Hepatocyte (in vitro differentiated cells): Measurements from ENCODE around the gene PRKAR1A. TPM values are rescaled to one million over a fixed set of nuclear protein-coding genes. Genes with fewer than 3 reads are reported as not detected.
"Not testable (repeated sequence)": the region's sequence is repeated elsewhere in the genome, so short reads cannot be mapped to it uniquely, and the experiment has no call there.

Source experiments
- DNase-seq: peaks from one replicate; pipeline ENCODE4 v3.0.0-alpha.2; 2016; ENCODE audit warnings: low spot score
- H2AFZ ChIP-seq: fragments of 200-600 bp; sonication (generic); 2 replicates; pipeline ENCODE4 v1.6.0; 2016; ENCODE audit warnings: antibody characterized with exemption, mild to moderate bottlenecking
- H3K27ac ChIP-seq: fragments of 200-600 bp; sonication (generic); 2 replicates; pipeline ENCODE4 v1.5.1; 2016; ENCODE audit warnings: mild to moderate bottlenecking
- H3K27me3 ChIP-seq: fragments of 200-600 bp; sonication (generic); 2 replicates; pipeline ENCODE4 v1.6.1; 2016
- H3K36me3 ChIP-seq: fragments of 200-600 bp; sonication (generic); replicated peaks from 2 replicates; pipeline ENCODE4 v1.5.1; 2016; ENCODE audit warnings: low read depth; ENCODE audit not compliant: insufficient read depth
- H3K4me1 ChIP-seq: fragments of 200-600 bp; sonication (generic); 2 replicates; pipeline ENCODE4 v1.5.1; 2016; ENCODE audit warnings: mild to moderate bottlenecking, moderate library complexity; ENCODE audit not compliant: insufficient read depth
- H3K4me2 ChIP-seq: fragments of 200-600 bp; sonication (generic); 2 replicates; pipeline ENCODE4 v1.6.0; 2016
- H3K4me3 ChIP-seq: fragments of 200-600 bp; sonication (generic); 2 replicates; pipeline ENCODE4 v1.5.1; 2016; ENCODE audit warnings: mild to moderate bottlenecking
- H3K79me2 ChIP-seq: fragments of 200-600 bp; sonication (generic); 2 replicates; pipeline ENCODE4 v1.6.0; 2017; ENCODE audit warnings: mild to moderate bottlenecking
- H3K9me2 ChIP-seq: fragments of 200-600 bp; sonication (generic); replicated peaks from 2 replicates; pipeline ENCODE4 v1.6.0; 2017; ENCODE audit warnings: mild to moderate bottlenecking; ENCODE audit not compliant: insufficient read depth
- H3K9me3 ChIP-seq: fragments of 200-600 bp; sonication (generic); 2 replicates; pipeline ENCODE4 v1.5.1; 2016; ENCODE audit warnings: low read depth, mild to moderate bottlenecking
- H4K20me1 ChIP-seq: fragments of 200-600 bp; sonication (generic); 2 replicates; pipeline ENCODE4 v1.6.0; 2016; ENCODE audit warnings: mild to moderate bottlenecking; ENCODE audit not compliant: insufficient read depth, poor library complexity, severe bottlenecking
- EZH2 ChIP-seq: fragments of 200-600 bp; sonication (generic); IDR thresholded peaks from 2 replicates; pipeline ENCODE4 v1.6.1; 2016; ENCODE audit warnings: antibody characterized with exemption, mild to moderate bottlenecking, borderline replicate concordance
- EZH2phosphoT487 ChIP-seq: fragments of 200-600 bp; sonication (generic); IDR thresholded peaks from one replicate; pipeline ENCODE4 v1.6.1; 2018; ENCODE audit warnings: antibody characterized with exemption, mild to moderate bottlenecking, low read depth, moderate library complexity; ENCODE audit not compliant: unreplicated experiment, severe bottlenecking
- WGBS: methylation state at CpG from one replicate; pipeline ENCODE4 v1.1.6; 2016; ENCODE audit warnings: low lambda C conversion rate; ENCODE audit errors: missing lambda C conversion rate; 5-methylcytosine and 5-hydroxymethylcytosine counted together
- polyA plus RNA-seq: library from polyadenylated mRNA; unstranded; fragments of >200 nt; fragmentation: Nextera tagmentation; extraction: Ambion mirVana; gene quantifications from 2 replicates; pipeline ENCODE4 v1.2.1, GENCODE V29; 2016
- total RNA-seq: library from RNA; depleted of rRNA; stranded (reverse); fragments of >200 nt; gene quantifications from 2 replicates; pipeline ENCODE4 v1.2.3, GENCODE V29; 2014
- TF ChIP-seq, protein P1 (sequence below): fragments of 200-600 bp; sonication (generic); IDR thresholded peaks from 2 replicates; pipeline ENCODE4 v1.5.1; 2016; ENCODE audit warnings: antibody characterized with exemption, mild to moderate bottlenecking; ENCODE audit not compliant: poor library complexity

The PRKAR1A gene
- total and polyA plus RNA-seq, 2 experiments from 2014 or later: 182 to 253 TPM

DNA sequence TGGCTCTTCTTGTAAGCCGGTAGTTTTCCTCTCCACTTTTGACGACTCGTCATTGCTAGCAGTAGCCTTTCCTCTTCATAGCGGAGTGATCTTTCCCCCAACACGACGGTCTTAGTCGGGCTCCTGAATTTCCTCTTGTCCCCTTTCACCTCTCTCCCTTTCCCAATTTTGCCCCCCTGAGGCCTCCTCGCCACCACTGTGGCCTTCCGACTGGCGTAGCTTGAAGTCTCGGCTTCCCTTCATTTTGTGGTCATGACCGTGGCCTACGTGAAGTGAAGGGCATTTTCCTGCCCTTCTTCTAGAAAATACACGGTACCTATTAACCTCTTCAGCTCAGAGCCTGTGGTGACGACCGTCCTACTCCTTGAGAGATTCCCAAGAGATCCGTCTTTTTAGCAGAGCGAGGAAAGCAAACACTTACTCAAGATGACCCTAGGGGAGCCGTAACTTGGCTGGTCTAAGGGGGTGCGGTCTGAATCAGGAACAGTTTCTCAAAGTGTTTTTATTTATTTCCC is 787 bp downstream of the PRKAR1A start:
- H3K27me3 ChIP-seq: no peaks in the 10 kb centered on the region
- peak; percentile 55 for DNase-seq
- H3K79me2 ChIP-seq: peaks cover 54% of the 10 kb centered on the region
- peaks cover 27% of the 10 kb centered on the region for H3K4me1 ChIP-seq
- H3K36me3 ChIP-seq: no peaks in the 10 kb centered on the region
- under 1% methylated on average over 20 of the region's 20 CpGs for WGBS
- H3K4me3 ChIP-seq: peak overlapping the region; percentile 71
- peak overlapping the region; percentile 38 for H2AFZ ChIP-seq
- H4K20me1 ChIP-seq: peaks cover 40% of the 10 kb centered on the region
- H3K4me2 ChIP-seq: peak overlapping the region; percentile 84
- H3K9me2 ChIP-seq: no peaks in the 10 kb centered on the region
- H3K9me3 ChIP-seq: no peaks in the 10 kb centered on the region
- peak overlapping the region; percentile 100 for H3K27ac ChIP-seq
- no peak for TF ChIP-seq EZH2

GRCh38 chr17:68513932-68514331 is 1.7 kb downstream of the PRKAR1A start:
- no peak overlapping the region for H2AFZ ChIP-seq
- H3K36me3 ChIP-seq: no peaks in the 10 kb centered on the region
- WGBS: 28% methylated on average over 3 of the region's 3 CpGs
- DNase-seq: no peak
- peaks cover 49% of the 10 kb centered on the region for H4K20me1 ChIP-seq
- peak overlapping the region; percentile 100 for H3K27ac ChIP-seq
- no peaks in the 10 kb centered on the region for H3K27me3 ChIP-seq
- H3K4me3 ChIP-seq: peak overlapping the region; percentile 71
- H3K4me1 ChIP-seq: peaks cover 27% of the 10 kb centered on the region
- H3K9me2 ChIP-seq: no peaks in the 10 kb centered on the region
- H3K79me2 ChIP-seq: peaks cover 64% of the 10 kb centered on the region
- no peaks in the 10 kb centered on the region for H3K9me3 ChIP-seq
- no peak for TF ChIP-seq EZH2
- no peak for TF ChIP-seq EZH2phosphoT487
- TF ChIP-seq, protein P1, sequence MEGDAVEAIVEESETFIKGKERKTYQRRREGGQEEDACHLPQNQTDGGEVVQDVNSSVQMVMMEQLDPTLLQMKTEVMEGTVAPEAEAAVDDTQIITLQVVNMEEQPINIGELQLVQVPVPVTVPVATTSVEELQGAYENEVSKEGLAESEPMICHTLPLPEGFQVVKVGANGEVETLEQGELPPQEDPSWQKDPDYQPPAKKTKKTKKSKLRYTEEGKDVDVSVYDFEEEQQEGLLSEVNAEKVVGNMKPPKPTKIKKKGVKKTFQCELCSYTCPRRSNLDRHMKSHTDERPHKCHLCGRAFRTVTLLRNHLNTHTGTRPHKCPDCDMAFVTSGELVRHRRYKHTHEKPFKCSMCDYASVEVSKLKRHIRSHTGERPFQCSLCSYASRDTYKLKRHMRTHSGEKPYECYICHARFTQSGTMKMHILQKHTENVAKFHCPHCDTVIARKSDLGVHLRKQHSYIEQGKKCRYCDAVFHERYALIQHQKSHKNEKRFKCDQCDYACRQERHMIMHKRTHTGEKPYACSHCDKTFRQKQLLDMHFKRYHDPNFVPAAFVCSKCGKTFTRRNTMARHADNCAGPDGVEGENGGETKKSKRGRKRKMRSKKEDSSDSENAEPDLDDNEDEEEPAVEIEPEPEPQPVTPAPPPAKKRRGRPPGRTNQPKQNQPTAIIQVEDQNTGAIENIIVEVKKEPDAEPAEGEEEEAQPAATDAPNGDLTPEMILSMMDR: no peak
- peak overlapping the region; percentile 84 for H3K4me2 ChIP-seq

DNA sequence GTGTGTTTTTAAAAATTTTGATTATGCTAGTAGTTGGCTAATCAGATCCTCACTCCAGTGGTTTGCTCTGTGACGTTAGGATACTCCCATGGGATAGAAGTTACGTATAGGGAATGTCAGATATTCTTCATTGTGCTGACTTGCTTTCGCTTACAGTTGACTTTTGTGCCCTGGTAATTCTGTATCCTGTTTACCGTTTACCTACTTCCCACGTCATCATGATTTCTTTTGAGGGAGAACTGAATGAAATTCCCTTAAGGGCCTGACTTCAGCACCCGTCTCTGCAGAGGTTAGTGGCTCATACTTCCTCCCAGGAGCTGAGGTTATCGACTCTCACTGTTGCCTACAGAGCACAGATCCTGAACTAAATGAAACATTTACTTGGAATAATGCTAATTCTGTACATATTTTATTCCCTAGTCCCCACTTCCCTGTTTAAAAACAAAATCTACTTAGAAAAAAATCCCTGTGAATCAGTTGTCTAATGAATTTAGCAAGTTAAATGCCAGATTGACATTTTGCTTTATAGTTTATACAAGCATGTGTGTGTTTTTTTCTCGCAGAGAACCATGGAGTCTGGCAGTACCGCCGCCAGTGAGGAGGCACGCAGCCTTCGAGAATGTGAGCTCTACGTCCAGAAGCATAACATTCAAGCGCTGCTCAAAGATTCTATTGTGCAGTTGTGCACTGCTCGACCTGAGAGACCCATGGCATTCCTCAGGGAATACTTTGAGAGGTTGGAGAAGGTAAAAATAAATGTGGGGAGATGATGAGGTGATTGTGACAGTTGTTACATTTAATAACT is 2.8 kb downstream of the PRKAR1A start:
- DNase-seq: peak; percentile 13
- Histone ChIP-seq H3K4me2 (peak overlapping the region; percentile 84), H3K79me2 (peaks cover 75% of the 10 kb centered on the region), H3K4me1 (peaks cover 24% of the 10 kb centered on the region), H4K20me1 (peaks cover 60% of the 10 kb centered on the region), H3K27ac (peak overlapping the region; percentile 100), H3K36me3 (no peaks in the 10 kb centered on the region), H3K4me3 (peak overlapping the region; percentile 71), H3K27me3 (no peaks in the 10 kb centered on the region), H2AFZ (no peak overlapping the region), H3K9me2 (no peaks in the 10 kb centered on the region), H3K9me3 (no peaks in the 10 kb centered on the region)
- WGBS: 60% methylated on average over 15 of the region's 15 CpGs
- TF ChIP-seq, protein P1: no peak
- TF ChIP-seq EZH2phosphoT487 (no peak), EZH2 (no peak)

DNA sequence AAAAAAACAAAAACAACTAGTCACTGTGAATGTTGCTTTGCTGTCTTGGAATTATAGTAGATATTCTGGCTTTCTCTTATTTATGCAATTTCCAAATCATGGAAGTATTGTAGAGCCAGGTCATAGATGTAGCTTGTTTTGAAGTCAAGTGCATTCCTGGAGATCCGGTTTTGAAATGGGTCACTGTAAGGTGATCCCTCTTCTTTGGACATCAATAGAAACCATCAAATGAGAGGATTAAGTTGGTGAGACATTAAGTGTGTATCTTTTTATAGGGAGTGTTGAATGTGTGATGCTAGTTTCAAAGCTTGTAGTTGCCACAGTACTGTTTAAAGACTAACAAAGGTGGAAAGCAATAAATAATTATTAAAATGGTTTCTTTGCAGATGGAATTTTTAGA is 4.5 kb downstream of the PRKAR1A start:
- Histone ChIP-seq H3K9me2 (no peaks in the 10 kb centered on the region), H3K27me3 (no peaks in the 10 kb centered on the region), H3K4me2 (no peak overlapping the region), H4K20me1 (peaks cover 76% of the 10 kb centered on the region), H3K4me1 (peaks cover 13% of the 10 kb centered on the region), H3K4me3 (no peak overlapping the region), H3K27ac (no peak overlapping the region), H3K79me2 (peaks cover 92% of the 10 kb centered on the region), H3K36me3 (no peaks in the 10 kb centered on the region), H2AFZ (no peak overlapping the region), H3K9me3 (no peaks in the 10 kb centered on the region)
- no peak for DNase-seq
- TF ChIP-seq, protein P1: no peak
- TF ChIP-seq EZH2: no peak
- TF ChIP-seq EZH2phosphoT487: no peak
- 85% methylated on average over 1 of the region's 1 CpG for WGBS

DNA sequence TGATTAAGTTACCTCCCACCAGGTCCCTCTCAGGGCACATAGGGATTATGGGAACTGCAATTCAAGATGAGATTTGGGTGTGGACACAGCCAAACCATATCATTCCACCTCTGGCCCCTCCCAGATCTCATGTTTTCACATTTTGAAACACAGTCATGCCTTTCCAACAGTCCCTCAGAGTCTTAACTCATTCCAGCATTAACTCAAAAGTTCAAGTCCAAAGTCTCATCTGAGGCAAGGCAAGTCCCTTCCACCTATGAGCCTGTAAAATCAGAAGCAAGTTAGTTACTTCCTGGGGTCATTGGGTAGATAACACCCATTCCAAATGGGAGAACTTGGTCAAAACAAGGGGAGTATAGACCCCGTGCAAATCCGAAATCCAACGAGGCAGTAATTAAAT is 5.4 kb downstream of the PRKAR1A start:
- H3K4me1 ChIP-seq: peaks cover 13% of the 10 kb centered on the region
- H3K36me3 ChIP-seq, H3K4me3 ChIP-seq, H3K9me2 ChIP-seq, H3K4me2 ChIP-seq, DNase-seq, H3K27ac ChIP-seq, H2AFZ ChIP-seq, H3K9me3 ChIP-seq, H3K27me3 ChIP-seq: not testable (repeated sequence)
- 96% methylated on average over 3 of the region's 3 CpGs for WGBS
- peaks cover 83% of the 10 kb centered on the region for H4K20me1 ChIP-seq
- H3K79me2 ChIP-seq: peaks cover 98% of the 10 kb centered on the region
